Psoas muscle (tissue), 8 donors: Measurements from ENCODE around the gene RCHY1. TPM values are rescaled to one million over a fixed set of nuclear protein-coding genes. Genes with fewer than 3 reads are reported as not detected.
A peak's percentile ranks its signal among the peaks of the same experiment; 100 is the strongest.

ENCODE experiments used
- ATAC-seq, 4 donors: fragments of 200-7000 bp; cut with Tn5 transposase; one replicate each; pipeline ENCODE4 v1.9.1; 2020; ENCODE audit warnings: moderate library complexity in 3 of 4, mild to moderate bottlenecking in 2 of 4
- DNase-seq, 2 donors: peaks; one replicate each; pipeline ENCODE4 v3.0.0-alpha.2; 2020
- H3K27ac ChIP-seq: fragments of 200-600 bp; one replicate; pipeline ENCODE4 v1.8.0; 2022
- H3K27me3 ChIP-seq, 3 donors: fragments of 200-600 bp in 1 of 3; one replicate each; pipeline versions ENCODE4 v1.6.1 to v1.8.0; 2013 to 2022; ENCODE audit warnings: low read length in 2 of 3, mild to moderate bottlenecking in 2 of 3, moderate library complexity in 1 of 3; ENCODE audit not compliant: insufficient read depth in 3 of 3
- H3K36me3 ChIP-seq, 2 donors: fragments of 200-600 bp in 1 of 2; one replicate each; pipeline versions ENCODE4 v1.6.1 to v1.8.0; 2013 to 2022; ENCODE audit warnings: low read depth in 1 of 2, mild to moderate bottlenecking in 1 of 2, moderate library complexity in 1 of 2; ENCODE audit not compliant: insufficient read depth in 1 of 2
- H3K4me1 ChIP-seq: fragments of 200-600 bp; one replicate; pipeline ENCODE4 v1.8.0; 2022
- H3K4me3 ChIP-seq: fragments of 200-600 bp; one replicate; pipeline ENCODE4 v1.8.0; 2022; ENCODE audit warnings: mild to moderate bottlenecking
- H3K9me3 ChIP-seq: fragments of 200-600 bp; one replicate; pipeline ENCODE4 v1.8.0; 2022
- WGBS, 3 donors: extraction: QIAGEN DNeasy Blood & Tissue Kit; methylation state at CpG; one replicate each; pipeline versions ENCODE4 v1.1.6 to v1.1.7; 2013; 5-methylcytosine and 5-hydroxymethylcytosine counted together
- intact Hi-C, 2 donors: fragments of 100-400 bp; cut with DNase I; formaldehyde crosslinking; loops; one replicate each; pipeline versions ENCODE4 v1.11.0 to v1.14.2; 2022
- long read RNA-seq, 2 donors: library from polyadenylated mRNA; unstranded; transcript quantifications; one replicate each; pipeline ENCODE4 v2.0.0, GENCODE V29; 2021
- polyA plus RNA-seq, 3 donors: library from polyadenylated mRNA; stranded (reverse); fragments of 200-250 nt; gene quantifications; one replicate each; pipeline ENCODE4 v1.2.3, GENCODE V29; 2013
- total RNA-seq, 4 donors: library from RNA; stranded (reverse); fragmentation: NEBNext Ultra II Directional in 2 of 4; extraction: Animal tissue kit (Norgen Biotek cat#: 25700) in 2 of 4; gene quantifications; one replicate each; pipeline versions ENCODE4 v1.2.1 to v1.2.4, GENCODE V29; 2021 to 2023
- TF ChIP-seq, protein P1 (sequence below): fragments of 200-600 bp; IDR thresholded peaks from one replicate; pipeline ENCODE4 v1.8.0; 2022; ENCODE audit warnings: antibody characterized with exemption
- donor health status: healthy with polysubstance abuse.
- donor health status: DM: no; HTN: no; CAD: no; lungs with moderate emphysema.
- donor health status: Bipolar disorder and iron deficiency.
- donor health status: healthy.
- donor health status: DM: yes; HTN: yes; CAD: no.
- donor health status: DM: no; HTN: no; CAD: no.
- donor health status: DM: no; HTN: no; CAD: no.
- donor health status: DM: yes; HTN: yes; CAD: no.

RCHY1 gene
- total RNA-seq = 10 to 100 TPM; 27.8 to 43.9 (median 29.0) TPM
- polyA plus RNA-seq = 10 to 100 TPM; 15.6 to 50.7 (median 21.1) TPM
- long read RNA-seq, donor 1, full-length matches to known transcripts = 13 of 22 reads
- long read RNA-seq, donor 1, partial matches to known transcripts = 2 of 22 reads
- long read RNA-seq, donor 1, other reads (novel, unspliced or antisense) = 7 of 22 reads
- long read RNA-seq, donor 2, full-length matches to known transcripts = 32 of 37 reads
- long read RNA-seq, donor 2, partial matches to known transcripts = 0 of 37 reads
- long read RNA-seq, donor 2, other reads (novel, unspliced or antisense) = 5 of 37 reads

- peaks cover 0 to 26% of the 10 kb centered on the region in 2 donors for H3K36me3 ChIP-seq
- 0% methylated on average over 58 to 61 of the region's 61 CpGs for WGBS, 3 donors
- no peaks in the 10 kb centered on the region for H3K9me3 ChIP-seq
- H3K27me3 ChIP-seq = no peaks in the 10 kb centered on the region
- intact Hi-C loops = no loop called here
- H3K4me3 ChIP-seq = peak within 1 kb of the TSS; percentile 80
- DNase-seq = peak; percentile 95 to 96
- peaks cover 32% of the 10 kb centered on the region for H3K4me1 ChIP-seq
- ATAC-seq = peak; percentile 97 to 99 (median 98)
- H3K27ac ChIP-seq = peak within 1 kb of the TSS; percentile 94
- TF ChIP-seq, protein P1, sequence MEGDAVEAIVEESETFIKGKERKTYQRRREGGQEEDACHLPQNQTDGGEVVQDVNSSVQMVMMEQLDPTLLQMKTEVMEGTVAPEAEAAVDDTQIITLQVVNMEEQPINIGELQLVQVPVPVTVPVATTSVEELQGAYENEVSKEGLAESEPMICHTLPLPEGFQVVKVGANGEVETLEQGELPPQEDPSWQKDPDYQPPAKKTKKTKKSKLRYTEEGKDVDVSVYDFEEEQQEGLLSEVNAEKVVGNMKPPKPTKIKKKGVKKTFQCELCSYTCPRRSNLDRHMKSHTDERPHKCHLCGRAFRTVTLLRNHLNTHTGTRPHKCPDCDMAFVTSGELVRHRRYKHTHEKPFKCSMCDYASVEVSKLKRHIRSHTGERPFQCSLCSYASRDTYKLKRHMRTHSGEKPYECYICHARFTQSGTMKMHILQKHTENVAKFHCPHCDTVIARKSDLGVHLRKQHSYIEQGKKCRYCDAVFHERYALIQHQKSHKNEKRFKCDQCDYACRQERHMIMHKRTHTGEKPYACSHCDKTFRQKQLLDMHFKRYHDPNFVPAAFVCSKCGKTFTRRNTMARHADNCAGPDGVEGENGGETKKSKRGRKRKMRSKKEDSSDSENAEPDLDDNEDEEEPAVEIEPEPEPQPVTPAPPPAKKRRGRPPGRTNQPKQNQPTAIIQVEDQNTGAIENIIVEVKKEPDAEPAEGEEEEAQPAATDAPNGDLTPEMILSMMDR = no peak
These were observed at the start of gene RCHY1, which contains the start of gene THAP6 for GRCh38 chr4:75514131-75514948. Gene RCHY1 (minus strand): TSS chr4:75514403. CDS start chr4:75514286, 117 bp downstream. Gene THAP6 (plus strand): TSS chr4:75514473. CDS start chr4:75515453, 980 bp downstream.

GRCh38 chr4:75561789-75562188, 47.6 kb upstream of the RCHY1 start:
- DNase-seq (no peak), ATAC-seq (no peak)
- 67 to 73% (median 67%) methylated on average over 8 of the region's 8 CpGs for WGBS, 3 donors
- no peaks in the 10 kb centered on the region for H3K36me3 ChIP-seq
- TF ChIP-seq, protein P1 = no peak
- no peaks in the 10 kb centered on the region for H3K4me1 ChIP-seq
- intact Hi-C loops = no loop called here
- H3K27me3 ChIP-seq = no peaks in the 10 kb centered on the region
- no peak overlapping the region for H3K4me3 ChIP-seq
- no peaks in the 10 kb centered on the region for H3K9me3 ChIP-seq
- H3K27ac ChIP-seq = no peak overlapping the region

DNA sequence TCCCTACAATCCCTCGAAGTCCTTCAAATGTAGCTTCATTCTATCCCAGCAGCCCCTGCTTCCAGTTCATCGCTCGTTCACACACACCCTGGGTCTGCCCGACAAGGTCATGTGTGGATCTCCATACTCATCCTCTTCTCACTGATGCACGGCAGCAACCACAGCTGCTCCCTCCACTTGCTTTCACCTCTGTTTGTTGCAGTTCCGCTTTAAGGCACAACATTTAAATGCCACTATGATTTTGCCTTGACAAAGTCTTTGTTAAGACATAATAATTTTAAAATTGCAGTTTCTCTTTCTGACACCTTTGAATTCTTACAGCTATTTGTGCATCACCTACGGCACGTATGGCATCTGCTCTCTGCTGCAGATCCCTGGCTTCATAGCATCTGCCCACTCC, 43.5 kb upstream of the RCHY1 start:
- intact Hi-C loops = no loop called here
- DNase-seq = no peak
- H3K36me3 ChIP-seq = no peaks in the 10 kb centered on the region
- TF ChIP-seq, protein P1 = no peak
- peaks cover 0 to 4% (median 0%) of the 10 kb centered on the region in 3 donors for H3K27me3 ChIP-seq
- no peak for ATAC-seq
- no peak overlapping the region for H3K27ac ChIP-seq
- WGBS, 3 donors = 83 to 86% (median 84%) methylated on average over 8 of the region's 8 CpGs
- no peak overlapping the region for H3K4me3 ChIP-seq
- no peaks in the 10 kb centered on the region for H3K9me3 ChIP-seq
- no peaks in the 10 kb centered on the region for H3K4me1 ChIP-seq

- WGBS, 3 donors = 64 to 72% (median 71%) methylated on average over 9 of the region's 9 CpGs
- ATAC-seq (no peak), DNase-seq (no peak)
- Histone ChIP-seq H3K4me3 (no peak within 1 kb of the TSS), H3K36me3 (no peaks in the 10 kb centered on the region), H3K27ac (no peak within 1 kb of the TSS), H3K4me1 (no peaks in the 10 kb centered on the region), H3K27me3 (peaks cover 0 to 4% (median 0%) of the 10 kb centered on the region in 3 donors), H3K9me3 (no peaks in the 10 kb centered on the region)
- TF ChIP-seq, protein P1 = no peak
- intact Hi-C loops = no loop called here
These were observed 41.3 kb upstream of the RCHY1 start, which contains the start of gene ODAPH for GRCh38 chr4:75555294-75556164. Gene ODAPH (plus strand): TSS chr4:75556066. CDS start chr4:75556083, 17 bp downstream.
